Neuronal stem cell (in vitro differentiated cells): ENCODE measurements around the gene NR4A1.

Experiments
- DNase-seq: peaks from one replicate; pipeline ENCODE4 v3.0.0-alpha.2; 2013; ENCODE audit warnings: low spot score
- H2AFZ ChIP-seq: one replicate; pipeline ENCODE4 v1.6.1; 2013; ENCODE audit warnings: mild to moderate bottlenecking, low read length, inconsistent platforms
- H2AK5ac ChIP-seq: 2 replicates; pipeline ENCODE4 v1.6.1; 2013; ENCODE audit warnings: low read depth, mild to moderate bottlenecking, inconsistent platforms, low read length, moderate library complexity, mixed read lengths
- H2BK120ac ChIP-seq: 2 replicates; pipeline ENCODE4 v1.6.1; 2013; ENCODE audit warnings: low read depth, mild to moderate bottlenecking, inconsistent platforms, low read length, moderate library complexity, mixed read lengths
- H2BK12ac ChIP-seq: one replicate; pipeline ENCODE4 v1.6.1; 2013; ENCODE audit warnings: low read length, inconsistent platforms
- H2BK15ac ChIP-seq: 2 replicates; pipeline ENCODE4 v1.6.1; 2013; ENCODE audit warnings: mild to moderate bottlenecking, low read length, inconsistent platforms, mixed read lengths
- H2BK5ac ChIP-seq: one replicate; pipeline ENCODE4 v1.6.1; 2013; ENCODE audit warnings: inconsistent platforms, mild to moderate bottlenecking, low read length, moderate library complexity
- H3K14ac ChIP-seq: one replicate; pipeline ENCODE4 v1.6.1; 2013; ENCODE audit warnings: low read length, inconsistent platforms
- H3K18ac ChIP-seq: 2 replicates; pipeline ENCODE4 v1.6.1; 2013; ENCODE audit warnings: low read length, inconsistent platforms
- H3K23ac ChIP-seq: 2 replicates; pipeline ENCODE4 v1.6.1; 2013; ENCODE audit warnings: low read depth, mild to moderate bottlenecking, mixed read lengths, low read length, inconsistent platforms; ENCODE audit not compliant: poor library complexity
- H3K27ac ChIP-seq: replicated peaks from 3 replicates; pipeline ENCODE4 v1.5.1; 2013; ENCODE audit warnings: low read length, inconsistent platforms
- H3K27me3 ChIP-seq, 3 experiments: 2 replicates each; pipeline ENCODE4 v1.6.1; 2013; ENCODE audit warnings: low read length in 3 of 3, mild to moderate bottlenecking in 2 of 3, inconsistent platforms in 1 of 3, low read depth in 1 of 3, mixed read lengths in 1 of 3, moderate library complexity in 1 of 3; ENCODE audit not compliant: control insufficient read depth in 3 of 3, insufficient read depth in 3 of 3
- H3K36me3 ChIP-seq, 2 donors: replicated peaks in 1 of 2; 2 replicates each; pipeline ENCODE4 v1.6.1; 2013; ENCODE audit warnings: low read length in 2 of 2; ENCODE audit not compliant: control insufficient read depth in 2 of 2, insufficient read depth in 2 of 2
- H3K4ac ChIP-seq: 2 replicates; pipeline ENCODE4 v1.6.1; 2013; ENCODE audit warnings: inconsistent platforms, mild to moderate bottlenecking, low read length, moderate library complexity
- H3K4me1 ChIP-seq, 2 donors: 1 replicate in 1 of 2; 2 replicates in 1 of 2; pipeline ENCODE4 v1.6.1; 2013; ENCODE audit warnings: low read length in 2 of 2, low read depth in 1 of 2; ENCODE audit not compliant: control insufficient read depth in 2 of 2, insufficient read depth in 1 of 2
- H3K4me2 ChIP-seq: one replicate; pipeline ENCODE4 v1.6.1; 2013; ENCODE audit warnings: mild to moderate bottlenecking, low read length, inconsistent platforms; ENCODE audit not compliant: insufficient read depth, poor library complexity, severe bottlenecking
- H3K4me3 ChIP-seq, 2 donors: 2 replicates each; pipeline ENCODE4 v1.5.1; 2013; ENCODE audit warnings: low read length in 2 of 2, mild to moderate bottlenecking in 2 of 2, inconsistent platforms in 1 of 2, moderate library complexity in 1 of 2
- H3K79me1 ChIP-seq: one replicate; pipeline ENCODE4 v1.6.1; 2013; ENCODE audit warnings: low read depth, mild to moderate bottlenecking, inconsistent platforms, low read length, moderate library complexity
- H3K9ac ChIP-seq: one replicate; pipeline ENCODE4 v1.6.1; 2013; ENCODE audit warnings: mild to moderate bottlenecking, low read depth, low read length, inconsistent platforms; ENCODE audit not compliant: poor library complexity
- H3K9me3 ChIP-seq, 2 donors: replicated peaks in 1 of 2; 2 replicates each; pipeline versions ENCODE3 to v1.6.1; 2013; ENCODE audit warnings: low read length in 2 of 2, mild to moderate bottlenecking in 2 of 2, inconsistent platforms in 1 of 2, low read depth in 1 of 2, mixed read lengths in 1 of 2, moderate library complexity in 1 of 2; ENCODE audit not compliant: control insufficient read depth in 2 of 2, insufficient read depth in 1 of 2
- H4K8ac ChIP-seq: one replicate; pipeline ENCODE4 v1.6.1; 2013; ENCODE audit warnings: low read depth, mild to moderate bottlenecking, inconsistent platforms, low read length, moderate library complexity
- H4K91ac ChIP-seq: one replicate; pipeline ENCODE4 v1.6.1; 2013; ENCODE audit warnings: low read length, low read depth, mild to moderate bottlenecking, inconsistent platforms; ENCODE audit not compliant: poor library complexity
- WGBS, 2 donors: extraction: QIAGEN DNeasy Blood & Tissue Kit; methylation state at CpG; one replicate each; pipeline ENCODE4 v1.1.7; 2013; ENCODE audit warnings: missing lambda C conversion rate in 2 of 2, mixed read lengths in 1 of 2; ENCODE audit not compliant: insufficient read length in 2 of 2, insufficient replicate concordance in 1 of 2; ENCODE audit errors: extremely low coverage in 2 of 2; 5-methylcytosine and 5-hydroxymethylcytosine counted together

Gene NR4A1

GRCh38 chr12:52061470-52062166, 10.4 kb downstream of the NR4A1 start:
- Histone ChIP-seq H3K4me2 (no peak overlapping the region), H3K9ac (peak overlapping the region; percentile 66), H2BK12ac (no peak overlapping the region), H3K79me1 (peaks cover 3% of the 10 kb centered on the region), H3K27me3 (peaks cover 0 to 7% (median 0%) of the 10 kb centered on the region in 3 experiments), H3K9me3 (peaks cover 0 to 2% of the 10 kb centered on the region in 2 donors), H3K14ac (no peak overlapping the region), H3K36me3 (peaks cover 21 to 23% of the 10 kb centered on the region in 2 donors), H2BK120ac (peak overlapping the region; percentile 100), H2BK15ac (peak overlapping the region; percentile 93), H2AK5ac (peak overlapping the region; percentile 100), H3K27ac (peak overlapping the region; percentile 71), H2BK5ac (peak overlapping the region; percentile 56), H3K4me1 (peaks cover 0 to 8% of the 10 kb centered on the region in 2 donors), H3K23ac (no peak overlapping the region), H3K18ac (peak overlapping the region; percentile 97), H3K4ac (no peak overlapping the region), H2AFZ (peak overlapping the region; percentile 85), H3K4me3 (no peak overlapping the region), H4K8ac (peak overlapping the region; percentile 100), H4K91ac (peak overlapping the region; percentile 94)
- WGBS, 2 donors, result no CpG with 5 or more reads among the region's 12 CpGs
- no peak for DNase-seq

DNA sequence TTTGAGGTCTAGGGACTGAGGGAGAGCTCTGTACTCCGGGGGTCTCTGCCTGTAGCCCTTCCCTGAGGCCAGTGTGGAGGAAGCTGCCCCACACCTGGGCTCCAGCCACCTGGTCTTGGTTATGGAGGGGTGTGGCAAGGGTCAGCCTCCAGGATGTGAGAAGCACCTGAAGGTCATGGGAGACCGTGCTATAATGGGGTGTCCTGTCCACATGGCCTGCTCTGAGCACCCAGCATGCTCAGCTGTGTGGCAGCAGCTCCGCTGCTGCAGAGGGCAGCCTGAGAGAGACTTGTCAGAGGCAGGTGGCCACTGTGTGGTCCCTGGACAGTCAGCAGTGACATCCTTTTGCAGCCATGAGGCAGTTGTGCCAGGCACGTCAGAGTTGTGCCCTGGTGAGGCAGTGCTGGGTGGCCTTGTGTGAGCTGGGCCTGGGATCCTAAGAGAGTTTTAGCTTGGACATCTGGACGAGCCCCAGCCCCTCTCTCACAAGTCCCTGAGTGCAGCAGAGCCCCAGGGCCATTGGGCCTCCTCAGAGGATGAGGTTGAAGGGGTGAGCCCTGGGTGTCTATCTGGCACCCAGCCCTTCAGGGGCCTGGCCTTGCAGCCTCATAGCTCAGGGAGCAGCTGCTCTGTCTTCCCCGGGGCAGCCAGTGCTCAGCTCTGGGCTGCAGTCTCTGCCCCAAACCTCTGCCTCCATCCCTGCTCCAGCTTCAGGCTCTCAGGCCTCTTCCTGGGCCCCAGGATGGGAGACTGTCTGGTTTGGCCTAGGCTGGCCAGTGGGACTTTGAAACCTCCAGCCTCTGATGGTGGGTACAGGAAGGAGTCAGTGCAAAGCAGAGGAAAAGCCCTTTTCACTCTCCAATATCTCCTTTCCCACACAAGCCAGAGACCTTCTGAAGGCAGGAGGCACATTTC, 11.2 kb downstream of the NR4A1 start:
- Histone ChIP-seq H3K27ac (peak overlapping the region; percentile 71), H2BK15ac (peak overlapping the region; percentile 93), H3K4me3 (no peak overlapping the region), H4K91ac (peak overlapping the region; percentile 94), H3K9ac (peak overlapping the region; percentile 66), H3K36me3 (peaks cover 15% of the 10 kb centered on the region in 2 donors), H4K8ac (peak overlapping the region; percentile 100), H3K4ac (peak overlapping the region; percentile 95), H3K4me2 (peak overlapping the region; percentile 23), H3K4me1 (peaks cover 0 to 8% of the 10 kb centered on the region in 2 donors), H3K23ac (peak overlapping the region; percentile 4), H2BK120ac (peak overlapping the region; percentile 100), H2AFZ (peak overlapping the region; percentile 85), H3K27me3 (peaks cover 0 to 14% (median 2%) of the 10 kb centered on the region in 3 experiments), H3K9me3 (peaks cover 0 to 2% of the 10 kb centered on the region in 2 donors), H3K14ac (peak overlapping the region; percentile 94), H2AK5ac (peak overlapping the region; percentile 100), H2BK12ac (peak overlapping the region; percentile 100), H2BK5ac (peak overlapping the region; percentile 56), H3K79me1 (no peaks in the 10 kb centered on the region), H3K18ac (peak overlapping the region; percentile 97)
- DNase-seq, result no peak
- WGBS, 2 donors, result no CpG with 5 or more reads among the region's 6 CpGs

- peak overlapping the region; percentile 4 for H3K23ac ChIP-seq
- peak overlapping the region; percentile 95 for H3K4ac ChIP-seq
- peaks cover 0 to 2% of the 10 kb centered on the region in 2 donors for H3K9me3 ChIP-seq
- peak overlapping the region; percentile 94 for H4K91ac ChIP-seq
- WGBS, 2 donors, result no CpG with 5 or more reads among the region's 20 CpGs
- H2AFZ ChIP-seq, result peak overlapping the region; percentile 85
- peak overlapping the region; percentile 97 for H3K18ac ChIP-seq
- H3K4me2 ChIP-seq, result no peak overlapping the region
- peaks cover 0 to 14% (median 2%) of the 10 kb centered on the region in 3 experiments for H3K27me3 ChIP-seq
- H3K36me3 ChIP-seq, result peaks cover 10% of the 10 kb centered on the region in 2 donors
- peak overlapping the region; percentile 47 for H3K14ac ChIP-seq
- peak overlapping the region; percentile 100 for H2BK120ac ChIP-seq
- H3K9ac ChIP-seq, result no peak overlapping the region
- peak overlapping the region; percentile 82 for H4K8ac ChIP-seq
- no peak overlapping the region for H2BK12ac ChIP-seq
- H3K79me1 ChIP-seq, result no peaks in the 10 kb centered on the region
- peak overlapping the region; percentile 56 for H2BK5ac ChIP-seq
- no peak overlapping the region for H3K4me3 ChIP-seq
- peak overlapping the region; percentile 100 for H2AK5ac ChIP-seq
- H3K27ac ChIP-seq, result no peak overlapping the region
- H2BK15ac ChIP-seq, result peak overlapping the region; percentile 93
- peaks cover 0 to 8% of the 10 kb centered on the region in 2 donors for H3K4me1 ChIP-seq
- DNase-seq, result no peak
Measured at GRCh38 chr12:52063082-52063924, 12.1 kb downstream of the NR4A1 start.
